GM12878 (cell line): ENCODE results near the gene SLC12A7.

ENCODE experiments used
- CBX3 ChIP-seq: fragments of 200-600 bp; sonication (generic); IDR thresholded peaks from 2 replicates; pipeline ENCODE4 v1.6.1; 2016; ENCODE audit warnings: low read depth, borderline replicate concordance
- GABPA ChIP-seq: IDR thresholded peaks from 2 replicates; pipeline ENCODE4 v1.6.1; 2014; ENCODE audit warnings: antibody characterized with exemption, low read depth, mild to moderate bottlenecking, inconsistent platforms
- GATAD2B ChIP-seq: fragments of 450-650 bp; conservative IDR thresholded peaks from 2 replicates; pipeline ENCODE4 v1.6.1; 2017; ENCODE audit warnings: low read depth, mild to moderate bottlenecking, moderate library complexity
- MXI1 ChIP-seq: fragments of 150-350 bp; IDR thresholded peaks from 2 replicates; pipeline ENCODE4 v1.6.1; 2011; ENCODE audit warnings: low read depth, mild to moderate bottlenecking, inconsistent platforms, low read length, improper control_type of control experiment
- NBN ChIP-seq: fragments of 450-650 bp; IDR thresholded peaks from 2 replicates; pipeline ENCODE4 v1.6.1; 2016
- POLR2A ChIP-seq: IDR thresholded peaks from 2 replicates; pipeline ENCODE4 v1.6.1; 2011; ENCODE audit warnings: low read depth, mild to moderate bottlenecking, low read length
- POLR2AphosphoS5 ChIP-seq: IDR thresholded peaks from 2 replicates; pipeline ENCODE4 v1.6.1; 2011; ENCODE audit warnings: mild to moderate bottlenecking, low read length, inconsistent platforms
- SUZ12 ChIP-seq: fragments of 200-600 bp; sonication (generic); IDR thresholded peaks from one replicate; pipeline ENCODE4 v1.6.1; 2018; ENCODE audit warnings: antibody characterized with exemption, mild to moderate bottlenecking; ENCODE audit not compliant: unreplicated experiment
- TAF1 ChIP-seq: IDR thresholded peaks from 2 replicates; pipeline ENCODE4 v1.6.1; 2011; ENCODE audit warnings: mild to moderate bottlenecking, low read depth, low read length, borderline replicate concordance
- TCF3 ChIP-seq: IDR thresholded peaks from 2 replicates; pipeline ENCODE4 v1.6.1; 2012; ENCODE audit warnings: low read depth, mild to moderate bottlenecking, low read length, borderline replicate concordance; ENCODE audit not compliant: insufficient read depth
- TCF7 ChIP-seq: IDR thresholded peaks from 2 replicates; pipeline ENCODE4 v1.6.1; 2014; ENCODE audit warnings: antibody characterized with exemption, borderline replicate concordance
- TF ChIP-seq, protein P1 (sequence below): fragments of 450-650 bp; IDR thresholded peaks from 2 replicates; pipeline ENCODE4 v1.6.1; 2016; ENCODE audit warnings: mild to moderate bottlenecking
- TF ChIP-seq, protein P2 (sequence below): IDR thresholded peaks from 2 replicates; pipeline ENCODE4 v1.6.1; 2012; ENCODE audit warnings: low read depth, low read length, improper control_type of control experiment
- TF ChIP-seq, protein P3 (sequence below), 3 experiments: IDR thresholded peaks in 2 of 3; conservative IDR thresholded peaks in 1 of 3; 2 replicates each; pipeline ENCODE4 v1.5.1; 2011; ENCODE audit warnings: low read depth in 3 of 3, low read length in 3 of 3, mild to moderate bottlenecking in 3 of 3, control low read depth in 2 of 3, moderate library complexity in 2 of 3, inconsistent platforms in 1 of 3, mixed read lengths in 1 of 3; ENCODE audit not compliant: control insufficient read depth in 2 of 3, insufficient read depth in 1 of 3; ENCODE audit errors: extremely low read depth in 1 of 3

DNA sequence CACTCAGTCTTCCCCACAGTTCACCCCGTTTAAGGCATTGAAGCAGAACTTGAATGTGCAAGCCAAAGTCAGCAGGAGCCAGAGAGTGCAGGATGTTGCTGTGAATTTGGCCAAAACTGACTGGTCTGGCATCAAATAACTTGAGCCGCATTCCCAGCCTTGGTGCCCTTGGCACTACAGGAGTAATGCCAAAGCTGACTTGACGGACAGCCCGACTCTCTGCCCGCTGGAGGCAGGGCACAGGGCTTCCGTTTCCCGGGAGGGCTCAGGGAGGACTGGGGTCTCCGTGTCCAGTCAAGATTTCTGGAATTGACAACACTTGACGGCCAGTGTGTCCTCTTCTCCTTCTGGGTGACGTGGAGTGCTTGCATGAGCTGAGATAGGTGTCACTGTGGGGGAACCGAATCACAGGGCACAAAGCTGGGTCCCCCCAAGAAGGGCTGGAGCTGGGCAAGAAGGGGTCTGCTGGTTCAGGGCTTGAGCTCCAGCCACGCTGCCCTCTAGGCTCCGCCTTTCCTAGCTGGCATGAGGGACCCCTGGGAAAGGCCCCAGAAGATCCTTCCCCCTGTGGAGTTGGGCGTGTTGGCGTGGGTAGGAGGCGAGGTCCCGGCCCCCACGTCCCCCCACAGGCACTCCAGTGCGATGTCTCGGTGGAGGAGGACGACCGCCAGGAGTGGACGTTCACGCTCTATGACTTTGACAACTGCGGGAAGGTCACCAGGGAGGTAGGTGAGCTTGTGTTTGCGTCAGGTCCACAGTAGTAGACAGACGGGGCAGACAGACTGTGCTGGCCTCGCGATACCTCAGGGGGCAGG lies 78.0 kb downstream of the SLC12A7 start:
- TF ChIP-seq, protein P1, sequence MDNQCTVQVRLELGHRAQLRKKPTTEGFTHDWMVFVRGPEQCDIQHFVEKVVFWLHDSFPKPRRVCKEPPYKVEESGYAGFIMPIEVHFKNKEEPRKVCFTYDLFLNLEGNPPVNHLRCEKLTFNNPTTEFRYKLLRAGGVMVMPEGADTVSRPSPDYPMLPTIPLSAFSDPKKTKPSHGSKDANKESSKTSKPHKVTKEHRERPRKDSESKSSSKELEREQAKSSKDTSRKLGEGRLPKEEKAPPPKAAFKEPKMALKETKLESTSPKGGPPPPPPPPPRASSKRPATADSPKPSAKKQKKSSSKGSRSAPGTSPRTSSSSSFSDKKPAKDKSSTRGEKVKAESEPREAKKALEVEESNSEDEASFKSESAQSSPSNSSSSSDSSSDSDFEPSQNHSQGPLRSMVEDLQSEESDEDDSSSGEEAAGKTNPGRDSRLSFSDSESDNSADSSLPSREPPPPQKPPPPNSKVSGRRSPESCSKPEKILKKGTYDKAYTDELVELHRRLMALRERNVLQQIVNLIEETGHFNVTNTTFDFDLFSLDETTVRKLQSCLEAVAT: no peak
- no peak for TF ChIP-seq GABPA
- TF ChIP-seq MXI1: no peak
- no peak for TF ChIP-seq TAF1
- TF ChIP-seq TCF3: no peak
- TF ChIP-seq POLR2AphosphoS5: no peak
- no peak for TF ChIP-seq TCF7
- TF ChIP-seq, protein P2, sequence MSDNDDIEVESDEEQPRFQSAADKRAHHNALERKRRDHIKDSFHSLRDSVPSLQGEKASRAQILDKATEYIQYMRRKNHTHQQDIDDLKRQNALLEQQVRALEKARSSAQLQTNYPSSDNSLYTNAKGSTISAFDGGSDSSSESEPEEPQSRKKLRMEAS: no peak
- TF ChIP-seq, protein P3, sequence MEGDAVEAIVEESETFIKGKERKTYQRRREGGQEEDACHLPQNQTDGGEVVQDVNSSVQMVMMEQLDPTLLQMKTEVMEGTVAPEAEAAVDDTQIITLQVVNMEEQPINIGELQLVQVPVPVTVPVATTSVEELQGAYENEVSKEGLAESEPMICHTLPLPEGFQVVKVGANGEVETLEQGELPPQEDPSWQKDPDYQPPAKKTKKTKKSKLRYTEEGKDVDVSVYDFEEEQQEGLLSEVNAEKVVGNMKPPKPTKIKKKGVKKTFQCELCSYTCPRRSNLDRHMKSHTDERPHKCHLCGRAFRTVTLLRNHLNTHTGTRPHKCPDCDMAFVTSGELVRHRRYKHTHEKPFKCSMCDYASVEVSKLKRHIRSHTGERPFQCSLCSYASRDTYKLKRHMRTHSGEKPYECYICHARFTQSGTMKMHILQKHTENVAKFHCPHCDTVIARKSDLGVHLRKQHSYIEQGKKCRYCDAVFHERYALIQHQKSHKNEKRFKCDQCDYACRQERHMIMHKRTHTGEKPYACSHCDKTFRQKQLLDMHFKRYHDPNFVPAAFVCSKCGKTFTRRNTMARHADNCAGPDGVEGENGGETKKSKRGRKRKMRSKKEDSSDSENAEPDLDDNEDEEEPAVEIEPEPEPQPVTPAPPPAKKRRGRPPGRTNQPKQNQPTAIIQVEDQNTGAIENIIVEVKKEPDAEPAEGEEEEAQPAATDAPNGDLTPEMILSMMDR (IDR thresholded peaks at IDR 0.05 in 2 of 3, conservative IDR thresholded peaks at IDR 0.05 in 1 of 3; ENCODE audit: control insufficient read depth in 2 of 3, extremely low read depth in 1 of 3, insufficient read depth in 1 of 3, low read depth in 3 of 3, low read length in 3 of 3): no peak
- no peak for TF ChIP-seq CBX3
- TF ChIP-seq SUZ12: no peak
- no peak for TF ChIP-seq POLR2A
- TF ChIP-seq NBN: no peak
- no peak for TF ChIP-seq GATAD2B
